KBM-7 (cell line): ENCODE data around the gene SFI1.
"Not testable (repeated sequence)": the region's sequence is repeated elsewhere in the genome, so short reads cannot be mapped to it uniquely, and the experiment has no call there.

Experiments used
- DNase-seq: peaks from one replicate; pipeline ENCODE4 v3.0.0-alpha.2; 2015
- in situ Hi-C: fragments of 300-500 bp; cut with MboI; formaldehyde crosslinking; loops from 2 replicates; pipeline ENCODE4 v1.14.3; 2020; ENCODE audit warnings: low sequenced_read_pairs, low pct_unique_long_range_greater_than_20kb, mixed read lengths

SFI1 gene

DNA sequence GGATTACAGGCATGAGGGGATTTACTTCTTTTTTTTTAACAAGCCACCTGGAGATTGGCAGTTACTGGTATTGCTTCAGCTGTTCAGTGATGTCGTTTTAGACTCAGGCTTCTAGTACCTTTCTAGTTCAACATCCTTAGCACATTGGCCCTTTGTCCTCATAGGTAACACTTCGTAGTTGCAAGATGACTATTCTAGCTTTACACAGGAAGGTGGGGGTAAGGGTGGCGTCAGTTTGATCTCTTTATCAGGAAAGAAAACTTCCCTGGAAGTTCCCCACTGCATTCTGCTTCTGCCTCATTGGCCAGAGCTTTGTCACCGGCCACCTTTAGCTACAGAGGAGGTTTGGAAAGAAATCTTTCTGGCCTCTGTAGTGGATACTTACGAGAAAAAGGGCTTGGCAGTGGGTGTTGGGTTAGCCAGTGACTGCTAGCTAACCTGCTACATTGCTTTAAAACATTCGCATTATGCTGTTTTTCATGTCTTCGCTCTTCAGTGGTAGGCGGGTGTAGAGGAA lies 40.7 kb downstream of the SFI1 start:
- no peak for DNase-seq
- in situ Hi-C loops = no loop called here

DNA sequence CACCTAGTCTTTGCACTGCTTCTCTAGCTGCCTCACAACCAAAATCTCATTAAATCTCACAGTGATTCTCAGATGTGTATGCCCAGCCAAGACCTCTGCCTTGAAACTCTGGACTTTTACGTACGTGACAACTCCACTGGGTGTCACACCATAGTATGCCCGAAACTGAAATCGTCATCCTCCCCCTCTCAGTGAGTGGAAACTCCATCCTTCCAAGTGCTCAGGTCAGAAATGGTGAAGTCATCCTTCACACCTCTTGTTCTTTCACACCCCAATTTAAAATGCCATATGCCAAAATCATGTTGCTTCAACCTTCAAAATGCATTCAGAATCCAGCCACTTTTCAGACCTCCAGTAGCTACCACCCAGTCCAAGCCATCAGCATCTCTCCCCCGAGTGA lies 42.5 kb downstream of the SFI1 start:
- in situ Hi-C loops = no loop called here
- DNase-seq = no peak

DNA sequence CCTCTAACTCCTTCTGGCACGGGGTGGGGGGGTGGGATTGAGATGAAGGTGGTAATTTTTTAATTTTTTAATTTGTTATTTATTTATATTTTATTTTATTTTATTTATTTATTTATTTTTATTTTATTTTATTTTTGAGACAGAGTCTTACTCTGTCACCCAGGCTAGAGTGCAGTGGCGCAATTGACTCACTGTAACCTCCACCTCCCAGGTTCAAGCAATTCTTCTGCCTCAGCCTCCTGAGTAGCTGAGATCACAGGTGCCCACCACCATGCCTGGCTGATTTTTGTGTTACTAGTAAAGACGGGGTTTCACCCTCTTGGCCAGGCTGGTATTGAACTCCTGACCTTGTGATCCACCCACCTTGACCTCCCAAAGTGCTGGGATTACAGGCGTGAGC lies 43.8 kb downstream of the SFI1 start:
- DNase-seq, in situ Hi-C loops: not testable (repeated sequence)

GRCh38 chr22:31540966-31541365 lies 44.6 kb downstream of the SFI1 start:
- in situ Hi-C loops = no loop called here
- no peak for DNase-seq

DNA sequence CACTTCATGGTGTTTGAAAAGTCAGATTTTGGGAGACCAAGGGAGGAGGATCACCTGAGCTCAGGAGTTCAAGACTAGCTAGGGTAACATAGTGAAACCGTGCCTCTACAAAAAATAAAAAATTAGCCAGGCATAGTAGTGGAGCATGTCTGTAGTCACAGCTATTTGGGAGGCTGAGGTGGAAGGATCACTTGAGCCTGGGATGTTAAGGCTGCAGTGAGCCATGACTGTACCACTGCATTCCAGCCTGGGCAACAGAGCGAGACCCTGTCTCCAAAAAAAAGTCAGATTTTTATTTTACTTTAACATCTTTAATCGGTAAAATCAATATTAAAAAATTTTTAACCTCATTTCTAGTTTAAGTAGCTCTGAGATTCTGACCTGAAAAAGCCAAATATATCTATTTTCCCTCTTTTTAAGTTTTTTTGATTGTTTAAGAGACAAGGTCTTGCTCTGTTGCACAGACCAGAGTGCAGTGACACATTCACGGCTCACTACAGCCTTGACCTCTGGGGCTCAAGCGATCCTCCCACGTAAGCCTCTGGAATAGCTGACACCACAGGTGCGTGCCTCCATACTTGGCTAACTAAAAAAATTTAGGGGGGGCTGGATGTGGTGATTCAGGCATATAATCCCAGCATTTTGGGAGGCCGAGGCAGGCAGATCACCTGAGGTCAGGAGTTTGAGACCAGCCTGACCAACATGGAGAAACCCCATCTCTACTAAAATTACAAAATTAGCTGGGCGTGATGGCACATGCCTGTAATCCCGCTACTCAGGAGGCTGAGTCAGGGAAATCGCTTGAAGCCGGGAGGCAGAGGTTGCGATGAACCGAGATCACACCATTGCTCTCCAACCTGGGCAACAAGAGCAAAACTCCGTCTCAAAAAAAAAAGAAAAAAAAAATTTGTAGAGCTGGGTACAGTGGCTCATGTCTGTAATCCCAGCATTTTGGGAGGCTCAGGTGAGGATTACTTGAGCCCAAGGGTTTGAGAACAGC lies 48.4 kb downstream of the SFI1 start:
- in situ Hi-C loops = no loop called here

DNA sequence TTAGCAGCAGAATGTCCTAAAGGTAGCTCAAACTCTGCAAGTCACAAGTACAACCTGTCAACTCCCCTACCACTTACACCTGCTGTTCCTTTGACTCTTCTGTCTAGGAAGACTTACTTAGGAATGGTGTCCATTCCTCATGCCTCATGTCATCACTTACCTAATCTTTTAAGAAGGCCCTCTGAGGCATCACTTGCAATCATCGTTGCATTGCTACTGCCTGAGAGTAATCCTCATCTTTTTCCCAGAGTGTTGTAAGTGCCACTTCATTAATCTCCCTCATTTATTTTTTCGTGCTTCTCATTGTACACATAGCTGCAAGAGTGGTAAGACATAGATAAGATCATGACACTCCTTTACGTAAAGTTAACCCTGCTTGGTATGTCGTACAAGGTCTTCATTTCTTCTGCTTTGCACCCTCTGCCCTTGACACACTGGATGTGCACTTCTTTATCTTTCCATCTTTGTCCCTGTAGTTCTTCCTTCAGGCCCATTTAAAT lies 54.6 kb downstream of the SFI1 start:
- no peak for DNase-seq
- in situ Hi-C loops = no loop called here

More for the DNA sequence above, 48.4 kb downstream of the SFI1 start:
- no peak for DNase-seq

DNA sequence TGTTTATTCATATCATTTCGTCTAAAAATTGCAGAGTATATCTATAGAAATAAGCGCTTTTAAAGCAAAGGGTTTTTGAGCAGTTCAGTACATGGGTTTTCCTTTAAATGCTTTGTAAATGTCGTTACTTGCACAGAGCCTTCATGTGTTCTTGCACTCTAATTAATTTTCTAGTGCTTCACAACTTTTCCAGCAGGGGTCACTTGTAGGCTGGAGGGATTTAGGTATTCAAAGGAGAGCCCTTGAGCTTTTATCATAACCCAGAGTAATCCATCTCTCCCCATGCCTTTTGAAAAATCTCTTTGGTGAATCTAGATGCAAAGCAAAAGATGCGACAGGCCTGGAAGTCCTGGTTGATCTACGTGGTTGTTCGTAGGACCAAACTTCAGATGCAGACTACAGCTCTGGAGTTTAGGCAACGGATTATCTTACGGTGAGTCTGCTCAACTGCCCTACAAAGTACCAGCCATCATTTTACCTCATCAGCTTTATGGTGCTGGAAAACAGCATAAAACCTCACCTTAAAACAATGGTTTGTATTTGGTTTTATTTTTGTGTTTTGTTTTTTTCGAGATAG lies 60.4 kb downstream of the SFI1 start:
- in situ Hi-C loops = no loop called here
- DNase-seq = peak; percentile 57

DNA sequence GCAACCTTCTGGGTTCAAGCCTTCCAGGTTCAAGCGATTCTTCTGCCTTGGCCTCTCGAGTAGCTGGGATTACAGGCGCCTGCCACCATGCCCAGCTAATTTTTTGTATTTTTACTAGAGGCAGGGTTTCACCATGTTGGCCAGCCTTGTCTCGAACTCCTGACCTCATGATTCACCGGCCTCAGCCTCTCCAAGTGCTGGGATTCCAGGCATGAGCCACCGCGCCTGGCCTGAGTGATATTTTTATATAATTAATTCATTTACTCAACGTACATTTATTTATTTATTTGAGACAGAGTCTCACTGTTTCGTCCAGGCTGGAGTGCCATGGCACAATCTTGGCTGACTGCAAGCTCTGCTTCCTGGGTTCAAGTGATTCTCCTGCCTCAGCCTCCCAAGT lies 62.2 kb downstream of the SFI1 start:
- in situ Hi-C loops, DNase-seq: not testable (repeated sequence)

- DNase-seq = peak; percentile 56
- in situ Hi-C loops = no loop called here
Observed at GRCh38 chr22:31561238-31561887, 65.0 kb downstream of the SFI1 start.

- in situ Hi-C loops = no loop called here
- no peak for DNase-seq
Observed at GRCh38 chr22:31561970-31562369, 65.6 kb downstream of the SFI1 start.

DNA sequence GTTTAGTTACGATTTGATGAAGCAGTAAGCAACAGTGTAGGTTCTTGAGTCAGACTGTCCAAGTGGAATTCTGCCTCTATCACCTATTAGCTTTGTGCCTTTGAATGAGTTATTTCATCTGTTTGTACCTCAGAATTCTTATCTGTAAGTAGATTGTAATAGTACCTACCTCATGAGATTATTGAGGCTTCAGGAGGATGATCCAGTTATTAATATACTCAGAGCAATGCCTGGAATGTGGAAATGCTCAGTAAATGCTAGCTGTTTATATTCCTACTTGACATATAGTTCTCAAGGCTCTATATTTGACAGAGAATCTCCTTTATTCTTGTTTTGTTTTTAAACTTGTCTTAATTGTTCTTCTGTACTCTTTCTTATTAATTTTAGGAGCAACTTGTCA lies 70.1 kb downstream of the SFI1 start:
- DNase-seq = no peak
- in situ Hi-C loops = no loop called here

DNA sequence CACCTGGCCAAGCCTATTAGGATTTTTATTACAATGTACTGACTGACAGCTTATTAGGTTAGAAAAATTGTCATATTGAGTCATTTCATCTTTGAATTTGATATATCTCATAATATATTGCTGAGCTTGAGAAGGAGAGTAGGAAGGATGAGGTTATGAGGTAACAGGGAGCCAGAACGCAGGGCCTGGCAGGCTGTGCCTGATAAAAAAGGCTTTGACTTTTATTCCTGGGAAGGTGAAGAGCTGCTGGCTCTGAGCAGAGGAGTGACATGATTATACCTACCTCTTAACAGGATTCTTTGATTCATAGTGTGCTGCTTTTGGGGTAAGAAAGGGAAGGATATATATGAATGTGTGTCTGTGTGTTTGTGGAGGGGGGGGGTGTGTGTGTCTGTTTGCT lies 70.9 kb downstream of the SFI1 start:
- no peak for DNase-seq
- in situ Hi-C loops = no loop called here

GRCh38 chr22:31567702-31568101 lies 71.4 kb downstream of the SFI1 start:
- in situ Hi-C loops = no loop called here
- DNase-seq = no peak

DNA sequence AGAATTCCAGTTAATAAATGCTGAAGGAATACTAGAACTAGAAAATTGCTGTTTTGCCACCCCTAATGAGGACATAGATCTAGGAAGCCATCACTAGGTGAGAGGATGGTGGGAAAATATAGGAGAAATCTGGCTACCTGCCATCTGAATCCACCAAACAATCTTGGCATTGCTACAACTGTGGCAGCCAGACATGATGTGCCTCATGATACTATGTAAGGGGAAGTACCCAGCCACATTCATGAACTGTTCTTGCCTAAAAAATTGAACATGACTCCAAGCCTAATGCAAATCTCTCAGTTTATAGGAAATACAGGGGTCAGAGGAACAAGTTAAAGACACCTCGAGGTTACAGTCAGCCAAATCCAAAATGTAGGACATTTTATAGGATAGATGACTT lies 72.8 kb downstream of the SFI1 start:
- no peak for DNase-seq

GRCh38 chr22:31572939-31573338 lies 76.6 kb downstream of the SFI1 start:
- no peak for DNase-seq
- in situ Hi-C loops = no loop called here

More for the DNA sequence above, 72.8 kb downstream of the SFI1 start:
- in situ Hi-C loops = no loop called here

DNA sequence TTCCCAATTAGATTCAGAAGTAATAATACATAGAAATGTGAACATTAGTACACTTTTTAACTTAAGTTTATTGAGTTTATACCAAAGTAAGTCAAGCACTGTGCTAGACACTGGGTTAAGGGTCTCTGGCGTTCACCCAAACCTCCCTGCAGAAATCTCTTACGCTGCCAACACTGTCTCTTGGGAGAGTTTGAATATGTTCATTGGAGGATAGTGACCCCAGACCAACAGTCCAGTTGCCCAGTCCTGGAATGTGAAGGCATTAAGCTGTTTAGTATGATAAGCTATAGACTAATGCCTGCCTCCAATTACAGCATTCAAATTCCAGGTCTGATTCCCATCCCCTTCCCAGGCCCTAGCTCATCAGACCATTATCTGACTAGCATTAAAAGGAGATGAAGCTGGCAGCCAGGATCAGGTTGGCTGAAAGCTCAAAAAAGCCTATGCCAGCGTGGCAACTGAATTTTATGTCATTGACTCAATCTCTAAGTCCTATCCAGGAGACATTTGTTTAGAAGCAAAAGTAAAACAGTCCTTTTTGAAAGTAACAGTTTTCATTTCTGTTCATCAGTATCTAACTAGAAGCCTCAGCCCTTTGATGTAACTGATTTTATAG lies 77.8 kb downstream of the SFI1 start:
- in situ Hi-C loops = no loop called here
- DNase-seq = no peak

GRCh38 chr22:31575190-31575589 lies 78.9 kb downstream of the SFI1 start:
- no peak for DNase-seq
- in situ Hi-C loops = no loop called here

- in situ Hi-C loops = no loop called here
- DNase-seq = no peak
Observed at GRCh38 chr22:31577711-31578110, 81.4 kb downstream of the SFI1 start.

DNA sequence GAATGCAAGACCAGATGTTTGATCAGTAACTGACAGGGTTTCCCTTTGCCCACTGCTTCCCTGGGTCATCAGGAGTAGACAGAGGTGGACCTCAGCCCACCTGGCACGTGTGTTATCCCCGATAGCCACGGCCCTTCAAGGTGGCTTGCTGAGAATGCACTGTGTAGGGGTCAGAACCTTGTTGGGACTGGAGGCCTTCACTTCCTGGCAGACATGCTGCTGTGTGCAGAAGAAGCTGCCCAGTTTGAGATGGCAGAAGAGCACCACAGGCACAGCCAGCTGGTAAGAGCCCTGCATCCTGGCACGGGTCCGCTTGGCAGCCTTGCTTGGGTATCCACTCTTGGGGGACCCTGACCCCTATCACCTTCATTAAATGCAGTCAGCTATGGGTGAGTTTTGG lies 81.8 kb downstream of the SFI1 start:
- DNase-seq = no peak
- in situ Hi-C loops = no loop called here
